Esophagus muscularis mucosa (tissue), 4 donors: ENCODE measurements around the gene RAB18.

Experiments
- CTCF ChIP-seq, 3 experiments: fragments of 200-600 bp in 2 of 3; fragments of 450-650 bp in 1 of 3; sonication (generic) in 2 of 3; IDR thresholded peaks; one replicate each; pipeline ENCODE4 v1.5.1; 2017 to 2019; ENCODE audit warnings: antibody characterized with exemption in 3 of 3, mild to moderate bottlenecking in 2 of 3, moderate library complexity in 1 of 3
- EP300 ChIP-seq: sonication (generic); formaldehyde crosslinking; IDR thresholded peaks from one replicate; pipeline ENCODE4 v1.6.1; 2017; ENCODE audit warnings: antibody characterized with exemption
- POLR2A ChIP-seq: fragments of 450-650 bp; IDR thresholded peaks from one replicate; pipeline ENCODE4 v1.6.1; 2017; ENCODE audit warnings: antibody characterized with exemption, moderate library complexity, mild to moderate bottlenecking, low read depth
- POLR2AphosphoS5 ChIP-seq, 2 donors: sonication (generic); formaldehyde crosslinking; IDR thresholded peaks; one replicate each; pipeline ENCODE4 v1.6.1; 2017; ENCODE audit warnings: antibody characterized with exemption in 2 of 2

GRCh38 chr10:27500096-27500495 lies 4.0 kb upstream of the RAB18 start:
- no peak for TF ChIP-seq POLR2A
- no peak for TF ChIP-seq CTCF (IDR thresholded peaks at IDR 0.05)
- no peak for TF ChIP-seq POLR2AphosphoS5 (IDR thresholded peaks at IDR 0.05)
- no peak for TF ChIP-seq EP300
